RWPE1 (cell line): ENCODE results near the gene CD300LG.

Experiments
- CTCF ChIA-PET: fragments of 350-600 bp; sonication (Branson Sonifier 250); formaldehyde crosslinking; extraction: SDS; loops from one replicate; lab custom pipeline; 2021; lab: Yijun Ruan, JAX
- POLR2A ChIA-PET: fragments of 400-600 bp; formaldehyde crosslinking; extraction: SDS; loops from one replicate; lab custom pipeline; 2020; ENCODE audit warnings: antibody characterized with exemption; ENCODE audit not compliant: low non-redundant PET; lab: Yijun Ruan, JAX
- DNase-seq: peaks from one replicate; pipeline ENCODE4 v3.0.0; 2012; ENCODE audit warnings: low spot score
- H3K27ac ChIP-seq: fragments of 450-650 bp; 2 replicates; pipeline ENCODE4 v1.5.1; 2017
- CTCF ChIP-seq: fragments of 450-650 bp; conservative IDR thresholded peaks from 2 replicates; pipeline ENCODE4 v1.5.1; 2017; ENCODE audit warnings: low read depth, mild to moderate bottlenecking

CD300LG gene

GRCh38 chr17:43909537-43910231, 62.7 kb downstream of the CD300LG start:
- CTCF ChIA-PET: interaction anchor here (0.6 to 1.4 kb wide), 10 partner anchors 8 to 513 kb away, joined by 3 to 9 read pairs (median 4); no protein-coding TSS in a partner anchor
- H3K27ac ChIP-seq: no peak overlapping the region

GRCh38 chr17:43911904-43912303, 64.9 kb downstream of the CD300LG start:
- no peak for DNase-seq
- POLR2A ChIA-PET: no interaction called here
- no peak overlapping the region for H3K27ac ChIP-seq
- CTCF ChIA-PET: interaction anchor here (1.3 kb wide), 1 partner anchor 32 kb away, joined by 4 read pairs; no protein-coding TSS in a partner anchor
- TF ChIP-seq CTCF: no peak

More at GRCh38 chr17:43909537-43910231, 62.7 kb downstream of the CD300LG start:
- no peak for DNase-seq
- TF ChIP-seq CTCF: no peak
- POLR2A ChIA-PET: no interaction called here

GRCh38 chr17:43912635-43913304, 65.8 kb downstream of the CD300LG start:
- no peak for DNase-seq
- CTCF ChIA-PET: interaction anchor here (1.3 kb wide), 1 partner anchor 31 kb away, joined by 4 read pairs; no protein-coding TSS in a partner anchor
- POLR2A ChIA-PET: no interaction called here
- H3K27ac ChIP-seq: no peak overlapping the region
- TF ChIP-seq CTCF: no peak
